IPS-11a (cell line): ENCODE results near the gene COL20A1.

Experiments
- H3K4me3 ChIP-seq: one replicate; pipeline ENCODE4 v1.5.1; 2013; ENCODE audit warnings: low read depth, low read length, control low read depth

Gene COL20A1

DNA sequence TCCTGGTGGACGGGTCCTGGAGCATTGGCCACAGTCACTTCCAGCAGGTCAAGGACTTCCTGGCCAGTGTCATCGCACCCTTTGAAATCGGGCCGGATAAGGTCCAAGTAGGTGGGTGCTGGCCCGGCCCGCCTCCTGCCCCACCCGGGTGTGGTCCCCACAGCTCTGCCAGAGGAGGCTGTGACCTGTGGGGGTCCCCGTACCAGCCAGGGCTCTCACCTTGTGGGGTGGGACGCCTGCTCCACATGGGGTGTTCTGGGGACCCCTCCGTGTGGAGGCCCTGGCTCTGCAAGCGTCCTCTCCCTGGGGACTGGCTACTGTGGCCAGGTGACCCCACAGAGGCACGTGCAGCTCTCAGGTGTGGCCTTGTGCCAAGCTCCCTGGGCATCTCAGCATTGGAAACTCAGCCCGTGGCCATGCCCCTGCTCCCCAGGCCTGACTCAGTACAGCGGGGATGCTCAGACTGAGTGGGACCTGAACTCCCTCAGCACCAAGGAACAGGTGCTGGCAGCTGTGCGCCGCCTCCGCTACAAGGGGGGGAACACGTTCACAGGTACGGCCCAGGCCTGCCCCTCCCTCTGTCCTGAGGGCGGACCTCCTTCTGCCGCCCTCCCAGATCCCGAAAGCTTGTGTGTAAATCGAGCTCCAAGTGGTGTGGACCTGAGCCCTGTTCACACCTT is 14.7 kb downstream of the COL20A1 start:
- no peak overlapping the region for H3K4me3 ChIP-seq

GRCh38 chr20:63308218-63308911 is 15.4 kb downstream of the COL20A1 start:
- H3K4me3 ChIP-seq, result no peak overlapping the region

GRCh38 chr20:63309261-63310071 is 16.5 kb downstream of the COL20A1 start:
- H3K4me3 ChIP-seq, result no peak overlapping the region

DNA sequence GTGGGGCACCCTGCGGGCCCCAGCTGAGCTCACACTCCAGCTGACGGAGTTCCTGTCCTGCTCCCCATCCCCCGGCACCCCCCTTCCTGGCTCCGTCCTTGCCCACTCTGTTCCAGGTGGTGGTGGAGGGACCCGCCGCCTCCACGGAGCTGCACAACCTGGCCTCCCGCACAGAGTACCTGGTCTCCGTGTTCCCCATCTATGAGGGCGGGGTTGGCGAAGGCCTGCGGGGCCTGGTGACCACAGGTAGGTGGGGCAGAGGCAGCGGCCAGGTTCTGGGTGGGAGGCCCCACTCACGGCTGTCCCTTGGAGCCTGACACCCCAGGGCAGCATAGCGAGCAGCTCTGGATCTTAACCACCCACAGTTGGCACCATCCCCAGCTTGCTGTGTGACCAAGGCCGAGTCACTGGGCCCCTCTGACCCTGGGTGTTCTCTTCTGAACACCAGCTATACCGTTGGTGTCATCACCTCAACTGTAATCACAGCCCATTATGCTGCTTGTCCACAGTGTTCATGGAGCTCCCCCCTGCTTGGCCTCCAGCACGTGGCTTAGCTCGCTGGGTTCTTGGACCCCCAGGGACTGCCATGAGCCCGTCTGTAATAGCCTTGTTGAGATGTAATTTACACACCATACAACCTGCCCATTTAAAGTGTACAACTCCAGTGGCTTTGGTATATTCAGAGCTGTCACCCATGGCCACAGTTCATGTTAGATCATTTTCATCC is 17.4 kb downstream of the COL20A1 start:
- H3K4me3 ChIP-seq, result no peak overlapping the region

GRCh38 chr20:63311186-63311832 is 18.3 kb downstream of the COL20A1 start:
- no peak overlapping the region for H3K4me3 ChIP-seq

DNA sequence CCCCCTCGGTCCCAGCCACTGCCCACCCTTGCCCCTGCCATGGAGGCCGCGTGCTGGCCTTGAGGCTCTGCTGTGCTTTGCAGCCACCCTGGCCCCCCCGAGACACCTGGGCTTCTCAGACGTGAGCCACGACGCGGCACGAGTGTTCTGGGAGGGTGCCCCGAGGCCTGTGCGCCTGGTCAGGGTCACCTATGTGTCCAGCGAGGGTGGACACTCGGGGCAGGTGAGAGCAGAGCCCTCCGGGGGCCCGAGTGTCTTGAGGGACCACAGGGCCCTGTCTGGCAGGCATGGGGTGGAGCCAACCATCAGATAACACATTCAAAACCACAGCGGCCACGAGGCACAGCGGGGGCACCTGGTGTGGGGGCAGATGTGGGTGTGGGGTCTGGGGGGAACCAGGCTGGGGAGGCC is 18.9 kb downstream of the COL20A1 start:
- no peak overlapping the region for H3K4me3 ChIP-seq

- no peak overlapping the region for H3K4me3 ChIP-seq
These were observed 19.3 kb downstream of the COL20A1 start for GRCh38 chr20:63312273-63312672.

GRCh38 chr20:63312690-63313348 is 19.8 kb downstream of the COL20A1 start:
- H3K4me3 ChIP-seq, result no peak overlapping the region

DNA sequence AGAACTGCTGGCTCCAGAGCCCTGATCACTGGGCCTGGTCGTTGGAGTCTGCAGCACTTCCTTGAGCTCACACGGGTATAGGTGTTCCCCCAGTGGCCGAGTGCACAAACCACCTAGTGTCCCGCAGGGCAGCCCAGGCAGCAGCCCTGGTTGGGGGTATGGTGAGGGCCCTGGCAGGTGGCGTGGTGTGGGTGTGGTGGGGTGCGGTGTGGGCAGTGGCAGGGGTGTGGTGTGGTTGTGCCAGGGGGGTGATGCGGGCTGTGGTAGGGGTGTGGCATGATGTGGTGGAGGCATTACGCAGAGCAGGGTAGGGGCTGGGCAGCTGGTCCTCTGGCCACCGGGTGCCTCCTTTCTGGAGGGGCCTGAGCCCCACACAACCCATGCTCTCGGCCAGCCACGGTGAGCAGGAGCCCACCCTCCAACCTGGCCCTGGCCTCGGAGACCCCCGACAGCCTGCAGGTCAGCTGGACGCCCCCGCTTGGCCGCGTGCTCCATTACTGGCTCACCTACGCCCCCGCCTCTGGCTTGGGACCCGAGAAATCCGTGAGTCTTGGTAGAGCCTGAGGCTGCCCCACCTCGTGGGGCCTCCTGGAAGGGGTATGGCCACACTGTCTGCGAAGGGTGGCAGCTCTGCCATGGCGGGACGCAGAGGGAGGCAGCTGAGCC is 20.5 kb downstream of the COL20A1 start:
- H3K4me3 ChIP-seq, result no peak overlapping the region

GRCh38 chr20:63314015-63314471 is 21.1 kb downstream of the COL20A1 start:
- H3K4me3 ChIP-seq, result no peak overlapping the region

- no peak overlapping the region for H3K4me3 ChIP-seq
These were observed 21.7 kb downstream of the COL20A1 start for GRCh38 chr20:63314566-63315239.

DNA sequence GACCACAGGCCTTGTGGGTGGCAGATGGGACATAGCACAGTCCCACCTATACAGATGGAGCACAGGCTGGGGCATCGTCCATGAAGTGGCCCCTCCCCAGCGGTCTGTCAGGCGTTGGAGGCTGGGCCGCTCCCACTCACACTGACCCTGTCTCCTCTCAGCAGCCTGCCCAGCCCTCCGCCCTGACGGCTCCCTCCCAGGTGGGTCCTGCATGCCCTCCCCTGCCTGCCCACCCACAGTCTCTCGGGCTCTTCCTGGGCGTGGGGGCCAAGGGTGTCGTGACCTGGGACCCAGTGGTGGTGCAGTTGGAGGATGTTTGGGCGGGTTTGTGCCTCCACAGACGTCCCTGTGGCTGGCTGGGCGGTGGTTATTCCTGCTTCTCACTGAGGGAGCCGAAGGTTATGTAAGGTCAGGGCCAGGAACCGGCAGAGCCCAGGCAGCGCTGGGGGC is 22.3 kb downstream of the COL20A1 start:
- H3K4me3 ChIP-seq, result no peak overlapping the region

GRCh38 chr20:63315731-63316491 is 22.9 kb downstream of the COL20A1 start:
- H3K4me3 ChIP-seq, result no peak overlapping the region

GRCh38 chr20:63316502-63316921 is 23.5 kb downstream of the COL20A1 start:
- no peak overlapping the region for H3K4me3 ChIP-seq

DNA sequence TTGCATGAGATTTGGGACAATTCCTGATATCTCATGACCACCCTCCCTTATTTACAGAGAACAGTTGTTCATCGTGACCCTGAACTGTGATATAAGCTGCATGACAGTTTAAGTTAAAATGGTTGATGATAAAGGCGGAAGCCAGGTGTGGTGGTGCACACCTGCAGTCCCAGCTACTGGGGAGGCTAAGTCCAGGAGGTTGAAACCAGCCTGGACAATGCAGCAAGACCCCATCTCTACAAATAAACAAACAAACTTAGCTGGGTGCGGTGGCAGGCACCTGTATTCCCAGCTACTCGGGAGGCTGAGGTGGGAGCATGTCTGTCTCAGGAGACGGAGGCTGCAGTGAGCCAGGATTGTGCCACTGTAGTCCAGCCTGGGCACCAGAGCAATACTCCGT is 24.1 kb downstream of the COL20A1 start:
- H3K4me3 ChIP-seq, result no peak overlapping the region

DNA sequence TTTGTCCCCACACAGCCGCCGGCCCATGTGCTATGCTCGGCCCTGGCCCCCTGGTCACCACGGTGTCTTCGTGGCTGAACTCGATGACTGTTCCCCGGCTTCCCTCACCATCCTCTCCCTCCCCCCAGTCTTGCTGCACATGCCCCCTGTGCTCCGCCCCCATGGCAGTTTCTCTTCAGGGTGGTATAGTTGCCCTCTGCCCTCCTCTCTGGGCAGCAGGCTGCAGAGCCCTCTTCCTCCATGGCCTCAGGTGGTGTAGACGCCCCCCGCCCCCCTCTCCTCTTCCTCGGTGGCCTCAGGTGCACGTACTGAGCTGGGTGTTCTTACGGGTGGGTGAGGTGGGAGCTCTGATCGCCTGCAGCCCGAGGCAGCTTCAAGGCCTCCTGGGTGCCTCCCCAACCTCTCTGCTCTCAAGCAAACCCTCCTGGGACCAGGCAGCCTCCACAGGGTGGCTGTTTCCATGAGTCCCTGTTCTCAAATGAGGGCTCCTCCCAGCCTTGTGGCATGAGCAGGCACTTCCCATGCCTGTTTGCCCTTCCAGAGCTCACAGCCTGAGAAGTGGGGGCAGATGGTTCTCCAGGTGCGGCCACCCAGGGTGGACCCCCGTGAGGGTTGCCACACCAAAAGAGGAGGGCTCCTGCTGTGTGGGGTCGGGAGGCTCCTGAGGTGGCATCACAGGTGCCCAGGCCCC is 24.8 kb downstream of the COL20A1 start:
- no peak overlapping the region for H3K4me3 ChIP-seq

- H3K4me3 ChIP-seq, result no peak overlapping the region
These were observed 25.6 kb downstream of the COL20A1 start for GRCh38 chr20:63318391-63319163.
